ENCODE measurements around the gene SEPTIN7. TPM values are rescaled to one million over a fixed set of nuclear protein-coding genes. Genes with fewer than 3 reads are reported as not detected.

The SEPTIN7 gene
- total and polyA plus RNA-seq, 2 of the 13 experiments (the other 11 are each of a cell fraction or from before 2014, with no cell fraction given): 103 to 129 TPM

DNA sequence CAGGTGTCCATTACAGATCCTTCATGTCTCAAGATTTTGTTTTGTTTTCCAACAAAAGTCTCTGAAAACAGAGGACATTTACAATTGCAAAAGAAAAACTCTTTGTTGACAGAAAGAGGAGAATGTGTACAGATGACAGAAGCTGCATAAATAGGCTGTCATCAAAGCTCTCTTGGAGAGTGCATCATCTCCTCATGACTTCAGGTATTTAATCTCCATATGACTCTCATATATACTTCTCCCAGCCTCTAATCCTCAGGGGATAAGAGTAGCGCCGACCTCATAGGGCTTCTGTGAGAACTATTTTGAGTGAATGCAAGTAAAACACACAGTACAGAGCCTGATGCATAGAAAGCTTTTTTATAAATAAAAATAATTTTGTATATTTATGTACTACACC, 48.1 kb upstream of the SEPTIN7 start:
- CTCF ChIA-PET (ENCODE audit: low intra/inter-chr PET ratio, low total read pairs): no interaction called here
- POLR2A ChIA-PET: no interaction called here
- no peak overlapping the region for H2AFZ ChIP-seq (ENCODE audit: low read length)
- BruUV-seq (replicated peaks): no TSS peak
- no peak overlapping the region for H3K9ac ChIP-seq (ENCODE audit: insufficient read depth, low read depth, low read length)
- peaks cover 13% of the 10 kb centered on the region for H3K4me1 ChIP-seq (ENCODE audit: insufficient read depth, low read length)
- intact Hi-C loops (cut with micrococcal nuclease; ENCODE audit: unreplicated experiment): no loop called here
- H3K27ac ChIP-seq (ENCODE audit: extremely low read length, insufficient read depth, low read length): no peak overlapping the region
- DNase-seq (ENCODE audit: low spot score): no peak
- no peaks in the 10 kb centered on the region for H3K9me3 ChIP-seq (ENCODE audit: low read length)
- H4K20me1 ChIP-seq (ENCODE audit: insufficient read depth, low read length): no peaks in the 10 kb centered on the region
- 19% methylated on average over 2 of the region's 2 CpGs for WGBS (ENCODE audit: low lambda C conversion rate)
- no peak for ATAC-seq
- no peak overlapping the region for H3K4me3 ChIP-seq (replicated peaks in 1 of 3; ENCODE audit: insufficient read depth in 1 of 3, low read depth in 2 of 3, low read length in 3 of 3)
- no peak overlapping the region for H3K4me2 ChIP-seq (ENCODE audit: low read depth, low read length)
- H3K27me3 ChIP-seq (ENCODE audit: control insufficient read depth in 1 of 2, insufficient read depth in 2 of 2, low read length in 2 of 2): no peaks in the 10 kb centered on the region
- no peaks in the 10 kb centered on the region for H3K79me2 ChIP-seq (ENCODE audit: insufficient read depth, low read length)
- in situ Hi-C loops (cut with HindIII; ENCODE audit: extremely low pct_ligation_motif_present, low pct_unique_long_range_greater_than_20kb): no loop called here
- no peaks in the 10 kb centered on the region for H3K36me3 ChIP-seq (replicated peaks in 1 of 2; ENCODE audit: control insufficient read depth in 1 of 2, insufficient read depth in 2 of 2, low read length in 2 of 2)
- no peak for FAIRE-seq
- TF ChIP-seq ZMAT5 (CRISPR knock-in tag; IDR thresholded peaks at IDR 0.05; ENCODE audit: borderline replicate concordance, low read depth) (no peak), ZNF562 (CRISPR knock-in tag; IDR thresholded peaks at IDR 0.05; ENCODE audit: borderline replicate concordance) (no peak), STAG1 (CRISPR knock-in tag; IDR thresholded peaks at IDR 0.05) (no peak), ZNF260 (CRISPR knock-in tag; IDR thresholded peaks at IDR 0.05; ENCODE audit: borderline replicate concordance, low read depth) (no peak), MAFF (IDR thresholded peaks at IDR 0.05; ENCODE audit: low read depth, low read length) (no peak), ZZZ3 (CRISPR knock-in tag; IDR thresholded peaks at IDR 0.05; ENCODE audit: borderline replicate concordance) (no peak), MLX (CRISPR knock-in tag; IDR thresholded peaks at IDR 0.05) (no peak), CEBPB (IDR thresholded peaks at IDR 0.05; ENCODE audit: borderline replicate concordance, low read depth, low read length) (no peak), ZC3H4 (CRISPR knock-in tag; IDR thresholded peaks at IDR 0.05; ENCODE audit: borderline replicate concordance) (no peak), KAT2B (IDR thresholded peaks at IDR 0.05; ENCODE audit: borderline replicate concordance, low read depth, low read length) (no peak)
- TF ChIP-seq, protein P1, sequence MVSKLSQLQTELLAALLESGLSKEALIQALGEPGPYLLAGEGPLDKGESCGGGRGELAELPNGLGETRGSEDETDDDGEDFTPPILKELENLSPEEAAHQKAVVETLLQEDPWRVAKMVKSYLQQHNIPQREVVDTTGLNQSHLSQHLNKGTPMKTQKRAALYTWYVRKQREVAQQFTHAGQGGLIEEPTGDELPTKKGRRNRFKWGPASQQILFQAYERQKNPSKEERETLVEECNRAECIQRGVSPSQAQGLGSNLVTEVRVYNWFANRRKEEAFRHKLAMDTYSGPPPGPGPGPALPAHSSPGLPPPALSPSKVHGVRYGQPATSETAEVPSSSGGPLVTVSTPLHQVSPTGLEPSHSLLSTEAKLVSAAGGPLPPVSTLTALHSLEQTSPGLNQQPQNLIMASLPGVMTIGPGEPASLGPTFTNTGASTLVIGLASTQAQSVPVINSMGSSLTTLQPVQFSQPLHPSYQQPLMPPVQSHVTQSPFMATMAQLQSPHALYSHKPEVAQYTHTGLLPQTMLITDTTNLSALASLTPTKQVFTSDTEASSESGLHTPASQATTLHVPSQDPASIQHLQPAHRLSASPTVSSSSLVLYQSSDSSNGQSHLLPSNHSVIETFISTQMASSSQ (IDR thresholded peaks at IDR 0.05; ENCODE audit: low read depth): no peak
- TF ChIP-seq, protein P1 (CRISPR knock-in tag; IDR thresholded peaks at IDR 0.05; ENCODE audit: borderline replicate concordance): no peak
- TF ChIP-seq, protein P2, sequence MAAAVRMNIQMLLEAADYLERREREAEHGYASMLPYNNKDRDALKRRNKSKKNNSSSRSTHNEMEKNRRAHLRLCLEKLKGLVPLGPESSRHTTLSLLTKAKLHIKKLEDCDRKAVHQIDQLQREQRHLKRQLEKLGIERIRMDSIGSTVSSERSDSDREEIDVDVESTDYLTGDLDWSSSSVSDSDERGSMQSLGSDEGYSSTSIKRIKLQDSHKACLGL (CRISPR knock-in tag; IDR thresholded peaks at IDR 0.05): no peak
- TF ChIP-seq, protein P3, sequence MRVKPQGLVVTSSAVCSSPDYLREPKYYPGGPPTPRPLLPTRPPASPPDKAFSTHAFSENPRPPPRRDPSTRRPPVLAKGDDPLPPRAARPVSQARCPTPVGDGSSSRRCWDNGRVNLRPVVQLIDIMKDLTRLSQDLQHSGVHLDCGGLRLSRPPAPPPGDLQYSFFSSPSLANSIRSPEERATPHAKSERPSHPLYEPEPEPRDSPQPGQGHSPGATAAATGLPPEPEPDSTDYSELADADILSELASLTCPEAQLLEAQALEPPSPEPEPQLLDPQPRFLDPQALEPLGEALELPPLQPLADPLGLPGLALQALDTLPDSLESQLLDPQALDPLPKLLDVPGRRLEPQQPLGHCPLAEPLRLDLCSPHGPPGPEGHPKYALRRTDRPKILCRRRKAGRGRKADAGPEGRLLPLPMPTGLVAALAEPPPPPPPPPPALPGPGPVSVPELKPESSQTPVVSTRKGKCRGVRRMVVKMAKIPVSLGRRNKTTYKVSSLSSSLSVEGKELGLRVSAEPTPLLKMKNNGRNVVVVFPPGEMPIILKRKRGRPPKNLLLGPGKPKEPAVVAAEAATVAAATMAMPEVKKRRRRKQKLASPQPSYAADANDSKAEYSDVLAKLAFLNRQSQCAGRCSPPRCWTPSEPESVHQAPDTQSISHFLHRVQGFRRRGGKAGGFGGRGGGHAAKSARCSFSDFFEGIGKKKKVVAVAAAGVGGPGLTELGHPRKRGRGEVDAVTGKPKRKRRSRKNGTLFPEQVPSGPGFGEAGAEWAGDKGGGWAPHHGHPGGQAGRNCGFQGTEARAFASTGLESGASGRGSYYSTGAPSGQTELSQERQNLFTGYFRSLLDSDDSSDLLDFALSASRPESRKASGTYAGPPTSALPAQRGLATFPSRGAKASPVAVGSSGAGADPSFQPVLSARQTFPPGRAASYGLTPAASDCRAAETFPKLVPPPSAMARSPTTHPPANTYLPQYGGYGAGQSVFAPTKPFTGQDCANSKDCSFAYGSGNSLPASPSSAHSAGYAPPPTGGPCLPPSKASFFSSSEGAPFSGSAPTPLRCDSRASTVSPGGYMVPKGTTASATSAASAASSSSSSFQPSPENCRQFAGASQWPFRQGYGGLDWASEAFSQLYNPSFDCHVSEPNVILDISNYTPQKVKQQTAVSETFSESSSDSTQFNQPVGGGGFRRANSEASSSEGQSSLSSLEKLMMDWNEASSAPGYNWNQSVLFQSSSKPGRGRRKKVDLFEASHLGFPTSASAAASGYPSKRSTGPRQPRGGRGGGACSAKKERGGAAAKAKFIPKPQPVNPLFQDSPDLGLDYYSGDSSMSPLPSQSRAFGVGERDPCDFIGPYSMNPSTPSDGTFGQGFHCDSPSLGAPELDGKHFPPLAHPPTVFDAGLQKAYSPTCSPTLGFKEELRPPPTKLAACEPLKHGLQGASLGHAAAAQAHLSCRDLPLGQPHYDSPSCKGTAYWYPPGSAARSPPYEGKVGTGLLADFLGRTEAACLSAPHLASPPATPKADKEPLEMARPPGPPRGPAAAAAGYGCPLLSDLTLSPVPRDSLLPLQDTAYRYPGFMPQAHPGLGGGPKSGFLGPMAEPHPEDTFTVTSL (CRISPR knock-in tag; IDR thresholded peaks at IDR 0.05; ENCODE audit: borderline replicate concordance): no peak

Data from HepG2 (cell line).